ENCODE measurements around the gene COL11A1. TPM values are rescaled to one million over a fixed set of nuclear protein-coding genes. Genes with fewer than 3 reads are reported as not detected.

COL11A1 gene
- total and polyA plus RNA-seq, 2 of the 4 experiments (the other 2 are of a cell fraction): 4.6 to 5.2 TPM

DNA sequence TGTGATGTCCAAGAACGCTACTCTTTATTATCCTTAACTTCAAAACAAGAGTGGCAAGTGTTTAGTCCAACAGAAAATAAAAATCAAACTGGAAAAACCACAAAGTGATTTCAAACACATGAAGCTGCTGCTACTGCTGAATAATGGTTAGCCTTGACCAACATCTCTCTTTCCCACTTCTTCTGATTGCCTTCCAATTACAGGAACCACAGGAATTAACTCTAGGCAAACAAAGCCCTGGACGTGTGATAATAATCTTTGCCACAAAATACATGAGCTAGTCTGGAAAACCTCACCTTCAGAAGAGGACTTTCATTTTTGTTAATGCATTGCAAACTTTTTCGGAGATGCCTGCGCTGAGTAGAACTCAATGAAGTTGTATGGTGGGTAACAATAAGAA, 48.6 kb upstream of the COL11A1 start:
- Histone ChIP-seq H2AK9ac (replicated peaks; ENCODE audit: low read depth, low read length, poor library complexity) (no peak overlapping the region), H3K36me3 (ENCODE audit: control insufficient read depth, insufficient read depth, low read length) (no peaks in the 10 kb centered on the region), H3K4me3 (ENCODE audit: insufficient read depth, low read depth, low read length) (no peak overlapping the region), H4K8ac (ENCODE audit: low read depth in 2 of 2, low read length in 2 of 2) (no peak overlapping the region), H2AFZ (replicated peaks; ENCODE audit: low read length, poor library complexity) (no peak overlapping the region), H3K18ac (ENCODE audit: low read depth, low read length) (no peak overlapping the region), H2BK120ac (ENCODE audit: low read depth, low read length) (no peak overlapping the region), H4K91ac (ENCODE audit: insufficient read depth, low read depth, low read length) (no peak overlapping the region), H3K27ac (ENCODE audit: insufficient read depth, low read length) (no peak overlapping the region), H4K20me1 (ENCODE audit: insufficient read depth, low read length) (no peaks in the 10 kb centered on the region), H4K5ac (ENCODE audit: low read depth, low read length) (no peak overlapping the region), H2AK5ac (ENCODE audit: low read depth, low read length) (no peak overlapping the region), H2BK5ac (ENCODE audit: low read depth, low read length, poor library complexity, severe bottlenecking) (no peak overlapping the region), H3K4me1 (ENCODE audit: control insufficient read depth, insufficient read depth, low read length) (no peaks in the 10 kb centered on the region), H3K4ac (ENCODE audit: low read depth, low read length) (no peak overlapping the region), H3K56ac (ENCODE audit: extremely low read depth, insufficient read depth, low read length) (no peak overlapping the region), H2BK15ac (ENCODE audit: low read depth, low read length) (no peak overlapping the region), H3K27me3 (ENCODE audit: control insufficient read depth, insufficient read depth, low read length) (no peaks in the 10 kb centered on the region), H3K9me1 (ENCODE audit: insufficient read depth, low read length) (no peaks in the 10 kb centered on the region), H3K79me1 (ENCODE audit: low read depth in 1 of 2, low read length in 2 of 2) (no peaks in the 10 kb centered on the region), H3K4me2 (ENCODE audit: low read depth, low read length) (no peak overlapping the region), H3K23ac (ENCODE audit: low read depth, low read length) (no peak overlapping the region), H3K9me3 (ENCODE audit: control insufficient read depth, insufficient read depth, low read length) (no peaks in the 10 kb centered on the region), H2BK20ac (ENCODE audit: low read depth, low read length) (no peak overlapping the region), H3K14ac (replicated peaks; ENCODE audit: low read depth, low read length) (no peak overlapping the region), H3K9ac (ENCODE audit: low read depth, low read length) (no peak overlapping the region)
- no TSS peak for BruUV-seq (replicated peaks)
- CTCF ChIA-PET: interaction anchor here (0.6 kb wide), 1 partner anchor 278 kb away, joined by 3 read pairs; no protein-coding TSS in a partner anchor
- no peak for DNase-seq
- TF ChIP-seq SMC3 (IDR thresholded peaks at IDR 0.05; ENCODE audit: low read depth, low read length) (no peak), RFX5 (IDR thresholded peaks at IDR 0.05; ENCODE audit: low read depth, low read length) (no peak), MAFK (IDR thresholded peaks at IDR 0.05; ENCODE audit: low read depth, low read length) (no peak), POLR2A (IDR thresholded peaks at IDR 0.05; ENCODE audit: low read depth, low read length) (no peak), CHD1 (IDR thresholded peaks at IDR 0.05; ENCODE audit: low read depth, low read length) (no peak), RCOR1 (IDR thresholded peaks at IDR 0.05; ENCODE audit: insufficient replicate concordance, low read length) (no peak), RAD21 (IDR thresholded peaks at IDR 0.05; ENCODE audit: low read length) (no peak), CEBPB (IDR thresholded peaks at IDR 0.05; ENCODE audit: low read depth, low read length) (no peak), FOS (IDR thresholded peaks at IDR 0.05; ENCODE audit: low read depth, low read length) (no peak), BHLHE40 (IDR thresholded peaks at IDR 0.05; ENCODE audit: low read depth, low read length) (no peak)
- TF ChIP-seq, protein P1, sequence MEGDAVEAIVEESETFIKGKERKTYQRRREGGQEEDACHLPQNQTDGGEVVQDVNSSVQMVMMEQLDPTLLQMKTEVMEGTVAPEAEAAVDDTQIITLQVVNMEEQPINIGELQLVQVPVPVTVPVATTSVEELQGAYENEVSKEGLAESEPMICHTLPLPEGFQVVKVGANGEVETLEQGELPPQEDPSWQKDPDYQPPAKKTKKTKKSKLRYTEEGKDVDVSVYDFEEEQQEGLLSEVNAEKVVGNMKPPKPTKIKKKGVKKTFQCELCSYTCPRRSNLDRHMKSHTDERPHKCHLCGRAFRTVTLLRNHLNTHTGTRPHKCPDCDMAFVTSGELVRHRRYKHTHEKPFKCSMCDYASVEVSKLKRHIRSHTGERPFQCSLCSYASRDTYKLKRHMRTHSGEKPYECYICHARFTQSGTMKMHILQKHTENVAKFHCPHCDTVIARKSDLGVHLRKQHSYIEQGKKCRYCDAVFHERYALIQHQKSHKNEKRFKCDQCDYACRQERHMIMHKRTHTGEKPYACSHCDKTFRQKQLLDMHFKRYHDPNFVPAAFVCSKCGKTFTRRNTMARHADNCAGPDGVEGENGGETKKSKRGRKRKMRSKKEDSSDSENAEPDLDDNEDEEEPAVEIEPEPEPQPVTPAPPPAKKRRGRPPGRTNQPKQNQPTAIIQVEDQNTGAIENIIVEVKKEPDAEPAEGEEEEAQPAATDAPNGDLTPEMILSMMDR (conservative IDR thresholded peaks at IDR 0.05; ENCODE audit: low read depth, low read length): no peak
- intact Hi-C loops (cut with micrococcal nuclease) (no loop called here), in situ Hi-C loops (cut with MboI; ENCODE audit: low sequenced_read_pairs) (no loop called here), dilution Hi-C loops (cut with HindIII; ENCODE audit: low sequenced_read_pairs, unreplicated experiment) (no loop called here)
- POLR2A ChIA-PET (ENCODE audit: unreplicated experiment): no interaction called here
- ATAC-seq (ENCODE audit: low read depth): no peak
- WGBS, 2 experiments (ENCODE audit: extremely low coverage in 2 of 2, insufficient read length in 1 of 2): no CpG with 5 or more reads among the region's 4 CpGs

All from IMR-90 (cell line).